SK-N-SH (cell line): Measurements from ENCODE around the gene PPP3CA. TPM values are rescaled to one million over a fixed set of nuclear protein-coding genes. Genes with fewer than 3 reads are reported as not detected.

Experiments used
- CTCF ChIA-PET: fragments of 300-600, 350-600 bp; formaldehyde crosslinking; extraction: SDS; loops from one replicate; lab custom pipeline; 2021; lab: Yijun Ruan, JAX
- POLR2A ChIA-PET: fragments of 350-600 bp; sonication (Branson Sonifier 250); formaldehyde crosslinking; extraction: SDS; loops from one replicate; lab custom pipeline; 2020; ENCODE audit warnings: antibody characterized with exemption, inconsistent platforms; lab: Yijun Ruan, JAX
- DNase-seq: peaks from one replicate; pipeline ENCODE4 v3.0.0; 2012
- H2AFZ ChIP-seq: fragments of 200-600 bp; sonication (generic); 2 replicates; pipeline ENCODE4 v1.8.1; 2016; ENCODE audit warnings: antibody characterized with exemption, mild to moderate bottlenecking, low read depth
- H3F3A ChIP-seq: fragments of 200-600 bp; sonication (generic); replicated peaks from 2 replicates; pipeline ENCODE3; 2016; ENCODE audit warnings: antibody characterized with exemption, mild to moderate bottlenecking; ENCODE audit not compliant: insufficient read depth
- H3K27ac ChIP-seq, 2 experiments: fragments of 200-500 bp in 1 of 2; fragments of 200-600 bp in 1 of 2; sonication (Bioruptor generic) in 1 of 2; sonication (generic), shearing (Covaris generic) in 1 of 2; 2 replicates each; pipeline versions ENCODE4 v1.5.1 to v1.6.1; 2014 to 2016; ENCODE audit warnings: low read depth in 2 of 2, inconsistent platforms in 1 of 2, low read length in 1 of 2, mild to moderate bottlenecking in 1 of 2, mixed read lengths in 1 of 2
- H3K27me3 ChIP-seq: fragments of 200-600 bp; sonication (generic), shearing (Covaris generic); 2 replicates; pipeline ENCODE4 v1.6.1; 2016; ENCODE audit warnings: mixed run types; ENCODE audit not compliant: insufficient read depth
- H3K36me3 ChIP-seq, 2 experiments: fragments of 200-500 bp in 1 of 2; fragments of 200-600 bp in 1 of 2; sonication (Bioruptor generic) in 1 of 2; sonication (generic) in 1 of 2; replicated peaks in 1 of 2; 2 replicates each; pipeline versions ENCODE3 to v1.5.1; 2014 to 2016; ENCODE audit warnings: low read length in 1 of 2, mild to moderate bottlenecking in 1 of 2; ENCODE audit not compliant: insufficient read depth in 2 of 2, control insufficient read depth in 1 of 2
- H3K4me1 ChIP-seq, 2 experiments: fragments of 200-500 bp in 1 of 2; fragments of 200-600 bp in 1 of 2; sonication (Bioruptor generic) in 1 of 2; sonication (generic), shearing (Covaris generic) in 1 of 2; 2 replicates each; pipeline versions ENCODE4 v1.5.1 to v1.6.1; 2014 to 2016; ENCODE audit warnings: low read depth in 1 of 2, low read length in 1 of 2, mixed run types in 1 of 2; ENCODE audit not compliant: insufficient read depth in 2 of 2, control insufficient read depth in 1 of 2
- H3K4me2 ChIP-seq: fragments of 200-600 bp; sonication (generic), shearing (Covaris generic); 2 replicates; pipeline ENCODE4 v1.6.1; 2017; ENCODE audit warnings: mixed run types
- H3K4me3 ChIP-seq, 2 experiments: fragments of 200-500 bp in 1 of 2; fragments of 200-600 bp in 1 of 2; sonication (Bioruptor generic) in 1 of 2; sonication (generic), shearing (Covaris generic) in 1 of 2; 2 replicates each; pipeline versions ENCODE4 v1.5.1 to v1.8.1; 2014 to 2016; ENCODE audit warnings: low read depth in 2 of 2, inconsistent platforms in 1 of 2, low read length in 1 of 2, mild to moderate bottlenecking in 1 of 2, mixed read lengths in 1 of 2, moderate library complexity in 1 of 2
- H3K79me2 ChIP-seq: fragments of 200-600 bp; sonication (generic); 2 replicates; pipeline ENCODE4 v1.8.1; 2017; ENCODE audit warnings: mild to moderate bottlenecking; ENCODE audit not compliant: insufficient read depth
- H3K9ac ChIP-seq: fragments of 200-600 bp; sonication (generic); 2 replicates; pipeline ENCODE4 v1.6.1; 2017; ENCODE audit warnings: mixed run types
- H3K9me2 ChIP-seq: fragments of 200-600 bp; sonication (generic); 2 replicates; pipeline ENCODE4 v1.6.1; 2017; ENCODE audit warnings: mixed run types
- H3K9me3 ChIP-seq: fragments of 200-600 bp; sonication (generic); 2 replicates; pipeline ENCODE4 v1.6.1; 2017; ENCODE audit warnings: mixed run types, mild to moderate bottlenecking, moderate library complexity
- H4K20me1 ChIP-seq: fragments of 200-600 bp; sonication (generic); 2 replicates; pipeline ENCODE4 v1.6.1; 2017; ENCODE audit warnings: mild to moderate bottlenecking, mixed run types; ENCODE audit not compliant: insufficient read depth
- CHD2 ChIP-seq: fragments of 150-350 bp; IDR thresholded peaks from 2 replicates; pipeline ENCODE4 v1.6.1; 2018; ENCODE audit warnings: low read length; ENCODE audit not compliant: partially characterized antibody
- EP300 ChIP-seq, 2 experiments: IDR thresholded peaks; 2 replicates each; pipeline versions ENCODE4 v1.4.0 to v1.6.1; 2012; ENCODE audit warnings: borderline replicate concordance in 1 of 2, low read depth in 1 of 2, low read length in 1 of 2
- FOXM1 ChIP-seq: IDR thresholded peaks from 2 replicates; pipeline ENCODE4 v1.4.0; 2012; ENCODE audit warnings: low read depth, mild to moderate bottlenecking
- GABPA ChIP-seq: IDR thresholded peaks from 2 replicates; pipeline ENCODE4 v1.4.0; 2012; ENCODE audit warnings: low read depth, mild to moderate bottlenecking
- IRF3 ChIP-seq: fragments of 150-350 bp; IDR thresholded peaks from 2 replicates; pipeline ENCODE4 v1.6.1; 2016; ENCODE audit warnings: mild to moderate bottlenecking, low read depth, low read length
- MAX ChIP-seq: IDR thresholded peaks from 2 replicates; pipeline ENCODE4 v1.4.0; 2012; ENCODE audit warnings: low read depth
- MEF2A ChIP-seq: IDR thresholded peaks from 2 replicates; pipeline ENCODE4 v1.4.0; 2012; ENCODE audit warnings: low read depth, borderline replicate concordance
- NFIC ChIP-seq: IDR thresholded peaks from 2 replicates; pipeline ENCODE4 v1.4.0; 2012; ENCODE audit warnings: borderline replicate concordance
- RCOR1 ChIP-seq: fragments of 150-350 bp; IDR thresholded peaks from 2 replicates; pipeline ENCODE4 v1.6.1; 2017; ENCODE audit warnings: antibody characterized with exemption, low read length
- REST ChIP-seq: IDR thresholded peaks from 2 replicates; pipeline ENCODE4 v1.6.1; 2012; ENCODE audit warnings: mild to moderate bottlenecking, low read depth, low read length, moderate library complexity
- RFX5 ChIP-seq: IDR thresholded peaks from 2 replicates; pipeline ENCODE4 v1.6.1; 2012; ENCODE audit warnings: mild to moderate bottlenecking, improper control_type of control experiment, low read length
- SIN3A ChIP-seq: IDR thresholded peaks from 2 replicates; pipeline ENCODE4 v1.6.1; 2012; ENCODE audit warnings: low read depth, mild to moderate bottlenecking, low read length, moderate library complexity, borderline replicate concordance
- TCF12 ChIP-seq: IDR thresholded peaks from 2 replicates; pipeline ENCODE4 v1.4.0; 2012
- TEAD4 ChIP-seq: IDR thresholded peaks from 2 replicates; pipeline ENCODE4 v1.4.0; 2012; ENCODE audit warnings: mild to moderate bottlenecking, borderline replicate concordance; ENCODE audit not compliant: insufficient read depth
- USF1 ChIP-seq: IDR thresholded peaks from 2 replicates; pipeline ENCODE4 v1.4.0; 2012; ENCODE audit warnings: low read depth, borderline replicate concordance
- USF2 ChIP-seq: fragments of 150-350 bp; IDR thresholded peaks from 2 replicates; pipeline ENCODE4 v1.6.1; 2017; ENCODE audit warnings: antibody characterized with exemption, low read length, low read depth, borderline replicate concordance
- YY1 ChIP-seq: IDR thresholded peaks from 2 replicates; pipeline ENCODE4 v1.4.0; 2012; ENCODE audit warnings: low read depth, mild to moderate bottlenecking
- ZBTB33 ChIP-seq: IDR thresholded peaks from 2 replicates; pipeline ENCODE4 v1.4.0; 2012; ENCODE audit warnings: low read depth, borderline replicate concordance
- WGBS: methylation state at CpG from one replicate; pipeline ENCODE4 v1.1.6; 2017; ENCODE audit warnings: low lambda C conversion rate; 5-methylcytosine and 5-hydroxymethylcytosine counted together
- polyA plus RNA-seq, 3 experiments: library from polyadenylated mRNA; depleted of rRNA; stranded (reverse); fragments of >200 nt; gene quantifications; 2 replicates each; pipeline ENCODE4 v1.2.3, GENCODE V29; 2012

PPP3CA gene
- polyA plus RNA-seq, 1 of the 3 experiments (the other 2 are of a cell fraction) = 10.7 TPM

GRCh38 chr4:101141230-101141629, 206.1 kb downstream of the PPP3CA start:
- WGBS = 94% methylated on average over 5 of the region's 5 CpGs
- CTCF ChIA-PET = no interaction called here

More at GRCh38 chr4:101141230-101141629, 206.1 kb downstream of the PPP3CA start:
- POLR2A ChIA-PET = no interaction called here
- no peak overlapping the region; a peak in 1 of 4 replicates for H3K27ac ChIP-seq
- no peak for DNase-seq
- no peak for TF ChIP-seq TCF12
- no peak for TF ChIP-seq EP300 (IDR thresholded peaks at IDR 0.05; ENCODE audit: borderline replicate concordance in 1 of 2, low read depth in 1 of 2, low read length in 1 of 2)
- no peak for TF ChIP-seq ZBTB33
- no peak for TF ChIP-seq FOXM1
- TF ChIP-seq IRF3 = no peak
- no peak for TF ChIP-seq NFIC
- no peak for TF ChIP-seq CHD2
- no peak for TF ChIP-seq USF2
- no peak for TF ChIP-seq SIN3A
- no peak for TF ChIP-seq TEAD4
- TF ChIP-seq REST = no peak
- TF ChIP-seq RFX5 = no peak
- no peak for TF ChIP-seq MEF2A
- TF ChIP-seq USF1 = no peak
- TF ChIP-seq RCOR1 = no peak
- TF ChIP-seq GABPA = no peak
- TF ChIP-seq YY1 = no peak
- no peak for TF ChIP-seq MAX
- TF ChIP-seq, all 33 proteins: peak for 0
- Histone ChIP-seq H3K4me3 (no peak overlapping the region), H3K9me2 (no peaks in the 10 kb centered on the region), H3K36me3 (no peaks in the 10 kb centered on the region), H4K20me1 (no peaks in the 10 kb centered on the region), H3K79me2 (peaks cover 26% of the 10 kb centered on the region), H3K4me2 (no peak overlapping the region), H3K9me3 (no peaks in the 10 kb centered on the region), H3F3A (peaks cover 10% of the 10 kb centered on the region), H2AFZ (no peak overlapping the region), H3K9ac (no peak overlapping the region), H3K27me3 (no peaks in the 10 kb centered on the region), H3K4me1 (peaks cover 0 to 3% of the 10 kb centered on the region in 2 experiments; a peak in 2 of 4 replicates)
